ENCODE data around the gene FGF3. TPM values are rescaled to one million over a fixed set of nuclear protein-coding genes. Genes with fewer than 3 reads are reported as not detected.

Gene FGF3
- total RNA-seq, 1 donor from 2014 or later: not detected

DNA sequence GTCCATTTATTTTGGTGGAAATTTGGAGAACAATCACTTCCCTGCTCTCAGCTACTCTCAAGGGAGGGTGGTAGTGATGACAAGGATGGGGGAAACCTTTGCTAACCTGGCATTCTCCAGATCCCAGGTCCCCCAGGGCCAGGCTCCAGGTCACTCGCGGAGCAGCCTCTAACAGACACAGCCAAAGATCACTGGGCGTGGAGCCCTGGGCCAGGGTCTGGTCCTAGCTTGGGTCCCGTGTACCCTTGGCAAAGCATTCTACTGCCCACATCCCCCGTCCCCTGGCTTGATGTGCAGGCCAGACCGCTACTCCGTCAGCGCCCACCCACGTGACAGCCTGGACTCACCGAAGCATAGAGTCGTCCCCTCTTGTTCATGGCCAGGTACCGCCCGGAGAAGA is 3.2 kb downstream of the FGF3 start:
- no peak overlapping the region for H3K27ac ChIP-seq
- no peak overlapping the region for H2AFZ ChIP-seq (replicated peaks)
- H3K36me3 Mint-ChIP-seq: no peaks in the 10 kb centered on the region
- no peaks in the 10 kb centered on the region for H3K9me3 ChIP-seq (ENCODE audit: low read depth)
- H3K27me3 ChIP-seq: peaks cover 75% of the 10 kb centered on the region
- peaks cover 6% of the 10 kb centered on the region for H3F3A ChIP-seq (ENCODE audit: low read depth)
- no peaks in the 10 kb centered on the region for H3K36me3 ChIP-seq
- H3K4me1 ChIP-seq: peaks cover 21% of the 10 kb centered on the region
- no peaks in the 10 kb centered on the region for H3K79me2 ChIP-seq (ENCODE audit: low read depth)
- no peak overlapping the region for H3K4me3 Mint-ChIP-seq
- peaks cover 17% of the 10 kb centered on the region for H4K20me1 ChIP-seq (ENCODE audit: low read depth)
- H3K9ac ChIP-seq: no peak overlapping the region
- H3K4me2 ChIP-seq: no peak overlapping the region
- peaks cover 46% of the 10 kb centered on the region for H3K27me3 Mint-ChIP-seq (ENCODE audit: insufficient read depth, low read depth)
- no peak for DNase-seq (ENCODE audit: low spot score)
- H3K4me3 ChIP-seq: no peak overlapping the region
- no peak for TF ChIP-seq EZH2phosphoT487 (IDR thresholded peaks at IDR 0.05)
- TF ChIP-seq EZH2 (IDR thresholded peaks at IDR 0.05): no peak
- TF ChIP-seq, protein P1, sequence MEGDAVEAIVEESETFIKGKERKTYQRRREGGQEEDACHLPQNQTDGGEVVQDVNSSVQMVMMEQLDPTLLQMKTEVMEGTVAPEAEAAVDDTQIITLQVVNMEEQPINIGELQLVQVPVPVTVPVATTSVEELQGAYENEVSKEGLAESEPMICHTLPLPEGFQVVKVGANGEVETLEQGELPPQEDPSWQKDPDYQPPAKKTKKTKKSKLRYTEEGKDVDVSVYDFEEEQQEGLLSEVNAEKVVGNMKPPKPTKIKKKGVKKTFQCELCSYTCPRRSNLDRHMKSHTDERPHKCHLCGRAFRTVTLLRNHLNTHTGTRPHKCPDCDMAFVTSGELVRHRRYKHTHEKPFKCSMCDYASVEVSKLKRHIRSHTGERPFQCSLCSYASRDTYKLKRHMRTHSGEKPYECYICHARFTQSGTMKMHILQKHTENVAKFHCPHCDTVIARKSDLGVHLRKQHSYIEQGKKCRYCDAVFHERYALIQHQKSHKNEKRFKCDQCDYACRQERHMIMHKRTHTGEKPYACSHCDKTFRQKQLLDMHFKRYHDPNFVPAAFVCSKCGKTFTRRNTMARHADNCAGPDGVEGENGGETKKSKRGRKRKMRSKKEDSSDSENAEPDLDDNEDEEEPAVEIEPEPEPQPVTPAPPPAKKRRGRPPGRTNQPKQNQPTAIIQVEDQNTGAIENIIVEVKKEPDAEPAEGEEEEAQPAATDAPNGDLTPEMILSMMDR (IDR thresholded peaks at IDR 0.05): no peak
- no peaks in the 10 kb centered on the region for H3K9me3 Mint-ChIP-seq
- H3K4me1 Mint-ChIP-seq: peaks cover 12% of the 10 kb centered on the region
- no peak overlapping the region for H3K27ac Mint-ChIP-seq

DNA sequence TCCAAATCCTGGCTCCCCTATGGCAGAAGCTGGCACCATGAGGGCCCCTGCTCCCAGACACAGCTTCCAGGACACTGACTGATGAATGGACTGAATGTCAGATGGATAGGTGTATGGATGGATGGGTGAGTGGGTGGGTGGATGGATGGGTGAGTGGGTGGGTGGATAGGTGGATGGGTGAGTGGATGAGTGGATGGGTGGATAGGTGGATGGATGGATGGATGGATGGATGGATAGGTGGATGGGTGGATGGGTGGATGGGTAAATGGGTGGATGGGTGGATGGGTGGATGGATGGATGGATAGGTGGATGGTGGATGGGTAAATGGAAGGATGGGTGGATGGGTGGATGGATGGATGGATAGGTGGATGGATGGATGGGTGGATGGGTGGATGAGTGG is 4.3 kb downstream of the FGF3 start:
- no peak overlapping the region for H3K9ac ChIP-seq
- H2AFZ ChIP-seq (replicated peaks): no peak overlapping the region
- H3K4me1 ChIP-seq: peaks cover 21% of the 10 kb centered on the region
- H3K27me3 Mint-ChIP-seq (ENCODE audit: insufficient read depth, low read depth): peaks cover 38% of the 10 kb centered on the region
- no peak for DNase-seq (ENCODE audit: low spot score)
- no peaks in the 10 kb centered on the region for H3K36me3 Mint-ChIP-seq
- TF ChIP-seq EZH2phosphoT487 (IDR thresholded peaks at IDR 0.05): no peak
- TF ChIP-seq, protein P1 (IDR thresholded peaks at IDR 0.05): no peak
- no peak for TF ChIP-seq EZH2 (IDR thresholded peaks at IDR 0.05)
- H3K9me3 ChIP-seq (ENCODE audit: low read depth): no peaks in the 10 kb centered on the region
- peaks cover 64% of the 10 kb centered on the region for H3K27me3 ChIP-seq
- no peaks in the 10 kb centered on the region for H3K79me2 ChIP-seq (ENCODE audit: low read depth)
- peaks cover 5% of the 10 kb centered on the region for H3F3A ChIP-seq (ENCODE audit: low read depth)
- no peak overlapping the region for H3K4me3 ChIP-seq
- H3K27ac ChIP-seq: no peak overlapping the region
- H4K20me1 ChIP-seq (ENCODE audit: low read depth): peaks cover 15% of the 10 kb centered on the region
- no peak overlapping the region for H3K4me3 Mint-ChIP-seq
- no peaks in the 10 kb centered on the region for H3K36me3 ChIP-seq
- no peak overlapping the region for H3K4me2 ChIP-seq
- peaks cover 8% of the 10 kb centered on the region for H3K4me1 Mint-ChIP-seq
- H3K27ac Mint-ChIP-seq: no peak overlapping the region
- H3K9me3 Mint-ChIP-seq: no peaks in the 10 kb centered on the region

GRCh38 chr11:69814411-69814810 is 4.8 kb downstream of the FGF3 start:
- H3K4me2 ChIP-seq: no peak overlapping the region
- Mint-ChIP-seq H3K36me3 (no peaks in the 10 kb centered on the region), H3K9me3 (no peaks in the 10 kb centered on the region), H3K4me3 (no peak overlapping the region), H3K27ac (no peak overlapping the region), H3K4me1 (peaks cover 9% of the 10 kb centered on the region), H3K27me3 (ENCODE audit: insufficient read depth, low read depth) (peaks cover 33% of the 10 kb centered on the region)
- H3K27ac ChIP-seq: no peak overlapping the region
- H3F3A ChIP-seq (ENCODE audit: low read depth): peaks cover 3% of the 10 kb centered on the region
- H3K9me3 ChIP-seq (ENCODE audit: low read depth): no peaks in the 10 kb centered on the region
- H4K20me1 ChIP-seq (ENCODE audit: low read depth): peaks cover 12% of the 10 kb centered on the region
- H3K9ac ChIP-seq: no peak overlapping the region
- peaks cover 59% of the 10 kb centered on the region for H3K27me3 ChIP-seq
- H3K79me2 ChIP-seq (ENCODE audit: low read depth): no peaks in the 10 kb centered on the region
- no peak overlapping the region for H3K4me3 ChIP-seq
- TF ChIP-seq EZH2phosphoT487 (IDR thresholded peaks at IDR 0.05) (no peak), EZH2 (IDR thresholded peaks at IDR 0.05) (no peak)
- TF ChIP-seq, protein P1 (IDR thresholded peaks at IDR 0.05): no peak
- H2AFZ ChIP-seq (replicated peaks): no peak overlapping the region
- H3K4me1 ChIP-seq: peaks cover 16% of the 10 kb centered on the region
- H3K36me3 ChIP-seq: no peaks in the 10 kb centered on the region
- no peak for DNase-seq (ENCODE audit: low spot score)

All from neural progenitor cell (in vitro differentiated cells).